ENCODE measurements around the gene FBL.

DNA sequence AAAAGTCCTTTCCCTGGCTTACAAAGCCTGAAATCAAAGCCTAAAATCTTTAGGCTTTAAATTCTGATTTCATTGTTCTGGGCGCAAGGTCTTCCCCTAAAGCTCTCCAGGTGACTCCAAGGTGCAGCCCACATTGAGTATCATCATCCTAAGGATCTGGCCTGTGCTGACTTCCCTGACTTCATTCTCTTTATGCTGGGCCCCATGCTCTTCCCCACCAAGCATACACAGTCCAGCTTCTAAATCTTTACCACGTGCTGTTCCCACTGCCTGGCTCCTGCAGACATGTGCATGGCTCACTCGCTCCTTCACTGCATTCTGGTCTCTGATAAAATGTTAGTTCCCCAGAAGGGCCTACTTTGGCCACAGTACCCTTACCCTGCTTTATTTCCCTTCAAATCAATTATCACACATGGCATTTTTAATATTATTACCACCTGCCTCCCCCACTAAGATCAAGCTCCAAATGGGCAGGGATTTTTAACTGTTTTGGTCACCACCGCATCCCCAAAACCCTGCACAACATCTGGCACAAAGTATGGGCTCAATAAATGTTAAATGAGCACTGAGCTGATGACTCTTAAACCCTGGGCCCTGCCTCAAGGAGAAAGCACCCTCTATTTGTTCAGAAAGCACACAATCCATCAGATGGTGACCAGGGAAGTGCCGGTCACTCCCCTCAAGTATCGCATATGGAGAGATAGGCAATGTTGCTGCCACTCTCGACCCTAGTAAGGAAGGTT, 3.3 kb downstream of the FBL start:
- TF ChIP-seq, protein P1, sequence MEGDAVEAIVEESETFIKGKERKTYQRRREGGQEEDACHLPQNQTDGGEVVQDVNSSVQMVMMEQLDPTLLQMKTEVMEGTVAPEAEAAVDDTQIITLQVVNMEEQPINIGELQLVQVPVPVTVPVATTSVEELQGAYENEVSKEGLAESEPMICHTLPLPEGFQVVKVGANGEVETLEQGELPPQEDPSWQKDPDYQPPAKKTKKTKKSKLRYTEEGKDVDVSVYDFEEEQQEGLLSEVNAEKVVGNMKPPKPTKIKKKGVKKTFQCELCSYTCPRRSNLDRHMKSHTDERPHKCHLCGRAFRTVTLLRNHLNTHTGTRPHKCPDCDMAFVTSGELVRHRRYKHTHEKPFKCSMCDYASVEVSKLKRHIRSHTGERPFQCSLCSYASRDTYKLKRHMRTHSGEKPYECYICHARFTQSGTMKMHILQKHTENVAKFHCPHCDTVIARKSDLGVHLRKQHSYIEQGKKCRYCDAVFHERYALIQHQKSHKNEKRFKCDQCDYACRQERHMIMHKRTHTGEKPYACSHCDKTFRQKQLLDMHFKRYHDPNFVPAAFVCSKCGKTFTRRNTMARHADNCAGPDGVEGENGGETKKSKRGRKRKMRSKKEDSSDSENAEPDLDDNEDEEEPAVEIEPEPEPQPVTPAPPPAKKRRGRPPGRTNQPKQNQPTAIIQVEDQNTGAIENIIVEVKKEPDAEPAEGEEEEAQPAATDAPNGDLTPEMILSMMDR (IDR thresholded peaks at IDR 0.05): no peak
- TF ChIP-seq POLR2A (IDR thresholded peaks at IDR 0.05) (no peak), POLR2AphosphoS5 (IDR thresholded peaks at IDR 0.05) (no peak)

Measured in prostate gland (tissue), 2 donors.